PFSK-1 (cell line): ENCODE data around the gene JPH3.

Source experiments
- POLR2AphosphoS5 ChIP-seq: IDR thresholded peaks from 2 replicates; pipeline ENCODE4 v1.6.1; 2012; ENCODE audit warnings: low read depth, mild to moderate bottlenecking, control low read depth, low read length, moderate library complexity
- REST ChIP-seq, 2 experiments: IDR thresholded peaks; 2 replicates each; pipeline versions ENCODE4 v1.6.1 to v1.8.0; 2011 to 2012; ENCODE audit warnings: low read depth in 2 of 2, low read length in 2 of 2, control low read depth in 1 of 2, inconsistent platforms in 1 of 2, mild to moderate bottlenecking in 1 of 2, moderate library complexity in 1 of 2; ENCODE audit not compliant: insufficient read depth in 1 of 2

- no peak for TF ChIP-seq REST (IDR thresholded peaks at IDR 0.05; ENCODE audit: insufficient read depth in 1 of 2, low read depth in 2 of 2, low read length in 2 of 2)
- TF ChIP-seq POLR2AphosphoS5, result no peak
These were observed 31.8 kb upstream of the JPH3 start for GRCh38 chr16:87570572-87570937.
